GM12878 (cell line): ENCODE measurements around the gene NCBP3.

Experiments used
- CBX5 ChIP-seq: sonication (generic); IDR thresholded peaks from 2 replicates; pipeline ENCODE4 v1.6.1; 2016; ENCODE audit warnings: low read depth, moderate library complexity, mild to moderate bottlenecking, inconsistent platforms
- FOXM1 ChIP-seq: IDR thresholded peaks from 2 replicates; pipeline ENCODE4 v1.6.1; 2012; ENCODE audit warnings: low read depth, mild to moderate bottlenecking, inconsistent platforms, low read length, moderate library complexity
- IKZF1 ChIP-seq: fragments of 450-650 bp; conservative IDR thresholded peaks from 2 replicates; pipeline ENCODE4 v1.6.1; 2017; ENCODE audit warnings: antibody characterized with exemption, mild to moderate bottlenecking
- IKZF2 ChIP-seq, 2 experiments: fragments of 450-650 bp; IDR thresholded peaks; 2 replicates each; pipeline ENCODE4 v1.6.1; 2017; ENCODE audit warnings: mild to moderate bottlenecking in 2 of 2, moderate library complexity in 2 of 2
- JUNB ChIP-seq: IDR thresholded peaks from 2 replicates; pipeline ENCODE4 v1.6.1; 2016; ENCODE audit warnings: antibody characterized with exemption, mild to moderate bottlenecking
- MYC ChIP-seq: IDR thresholded peaks from 2 replicates; pipeline ENCODE4 v1.6.1; 2011; ENCODE audit warnings: mild to moderate bottlenecking, low read length, moderate library complexity, inconsistent platforms; ENCODE audit not compliant: insufficient read depth, insufficient replicate concordance, insufficient read length, severe bottlenecking
- POLR2A ChIP-seq: IDR thresholded peaks from 2 replicates; pipeline ENCODE4 v1.6.1; 2011; ENCODE audit warnings: low read depth, mild to moderate bottlenecking, low read length
- POLR2AphosphoS5 ChIP-seq: IDR thresholded peaks from 2 replicates; pipeline ENCODE4 v1.6.1; 2011; ENCODE audit warnings: mild to moderate bottlenecking, low read length, inconsistent platforms
- RAD21 ChIP-seq: IDR thresholded peaks from 2 replicates; pipeline ENCODE4 v1.6.1; 2011; ENCODE audit warnings: mild to moderate bottlenecking, low read depth, low read length, moderate library complexity; ENCODE audit not compliant: insufficient read depth
- RFX5 ChIP-seq: IDR thresholded peaks from 2 replicates; pipeline ENCODE4 v1.6.1; 2011; ENCODE audit warnings: low read depth, low read length, improper control_type of control experiment
- ZNF384 ChIP-seq: IDR thresholded peaks from 2 replicates; pipeline ENCODE4 v1.6.1; 2012; ENCODE audit warnings: low read depth, mild to moderate bottlenecking, low read length, improper control_type of control experiment, borderline replicate concordance
- TF ChIP-seq, protein P1 (sequence below): IDR thresholded peaks from 2 replicates; pipeline ENCODE4 v1.6.1; 2012; ENCODE audit warnings: low read length, inconsistent platforms
- TF ChIP-seq, protein P2 (sequence below), 3 experiments: IDR thresholded peaks in 2 of 3; conservative IDR thresholded peaks in 1 of 3; 2 replicates each; pipeline ENCODE4 v1.5.1; 2011; ENCODE audit warnings: low read depth in 3 of 3, low read length in 3 of 3, mild to moderate bottlenecking in 3 of 3, control low read depth in 2 of 3, moderate library complexity in 2 of 3, inconsistent platforms in 1 of 3, mixed read lengths in 1 of 3; ENCODE audit not compliant: control insufficient read depth in 2 of 3, insufficient read depth in 1 of 3; ENCODE audit errors: extremely low read depth in 1 of 3

DNA sequence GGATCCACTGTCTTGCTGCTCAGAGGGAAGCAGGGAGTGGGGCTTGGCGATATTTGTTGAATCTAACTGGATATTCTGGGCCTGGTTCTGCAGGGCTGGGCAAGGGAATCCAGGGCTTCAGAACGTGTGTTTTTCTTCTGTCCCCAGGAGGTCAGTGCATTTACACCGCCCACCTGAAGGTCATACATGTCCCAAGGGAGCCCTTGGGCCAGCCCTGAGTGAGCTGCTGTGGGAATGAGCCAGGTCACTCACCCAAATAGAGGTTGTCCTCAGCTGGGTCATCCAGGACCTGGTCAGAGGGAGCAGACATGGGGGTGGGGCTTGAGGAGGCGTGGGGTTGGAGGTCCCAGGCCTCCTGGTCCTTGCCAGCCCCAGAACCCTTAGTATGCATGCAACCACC is 36.2 kb upstream of the NCBP3 start:
- no peak for TF ChIP-seq JUNB
- TF ChIP-seq, protein P1, sequence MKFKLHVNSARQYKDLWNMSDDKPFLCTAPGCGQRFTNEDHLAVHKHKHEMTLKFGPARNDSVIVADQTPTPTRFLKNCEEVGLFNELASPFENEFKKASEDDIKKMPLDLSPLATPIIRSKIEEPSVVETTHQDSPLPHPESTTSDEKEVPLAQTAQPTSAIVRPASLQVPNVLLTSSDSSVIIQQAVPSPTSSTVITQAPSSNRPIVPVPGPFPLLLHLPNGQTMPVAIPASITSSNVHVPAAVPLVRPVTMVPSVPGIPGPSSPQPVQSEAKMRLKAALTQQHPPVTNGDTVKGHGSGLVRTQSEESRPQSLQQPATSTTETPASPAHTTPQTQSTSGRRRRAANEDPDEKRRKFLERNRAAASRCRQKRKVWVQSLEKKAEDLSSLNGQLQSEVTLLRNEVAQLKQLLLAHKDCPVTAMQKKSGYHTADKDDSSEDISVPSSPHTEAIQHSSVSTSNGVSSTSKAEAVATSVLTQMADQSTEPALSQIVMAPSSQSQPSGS: no peak
- no peak for TF ChIP-seq RAD21
- no peak for TF ChIP-seq MYC
- TF ChIP-seq, protein P2, sequence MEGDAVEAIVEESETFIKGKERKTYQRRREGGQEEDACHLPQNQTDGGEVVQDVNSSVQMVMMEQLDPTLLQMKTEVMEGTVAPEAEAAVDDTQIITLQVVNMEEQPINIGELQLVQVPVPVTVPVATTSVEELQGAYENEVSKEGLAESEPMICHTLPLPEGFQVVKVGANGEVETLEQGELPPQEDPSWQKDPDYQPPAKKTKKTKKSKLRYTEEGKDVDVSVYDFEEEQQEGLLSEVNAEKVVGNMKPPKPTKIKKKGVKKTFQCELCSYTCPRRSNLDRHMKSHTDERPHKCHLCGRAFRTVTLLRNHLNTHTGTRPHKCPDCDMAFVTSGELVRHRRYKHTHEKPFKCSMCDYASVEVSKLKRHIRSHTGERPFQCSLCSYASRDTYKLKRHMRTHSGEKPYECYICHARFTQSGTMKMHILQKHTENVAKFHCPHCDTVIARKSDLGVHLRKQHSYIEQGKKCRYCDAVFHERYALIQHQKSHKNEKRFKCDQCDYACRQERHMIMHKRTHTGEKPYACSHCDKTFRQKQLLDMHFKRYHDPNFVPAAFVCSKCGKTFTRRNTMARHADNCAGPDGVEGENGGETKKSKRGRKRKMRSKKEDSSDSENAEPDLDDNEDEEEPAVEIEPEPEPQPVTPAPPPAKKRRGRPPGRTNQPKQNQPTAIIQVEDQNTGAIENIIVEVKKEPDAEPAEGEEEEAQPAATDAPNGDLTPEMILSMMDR (IDR thresholded peaks at IDR 0.05 in 2 of 3, conservative IDR thresholded peaks at IDR 0.05 in 1 of 3; ENCODE audit: control insufficient read depth in 2 of 3, extremely low read depth in 1 of 3, insufficient read depth in 1 of 3, low read depth in 3 of 3, low read length in 3 of 3): no peak
- no peak for TF ChIP-seq ZNF384
- TF ChIP-seq FOXM1: no peak
- no peak for TF ChIP-seq IKZF1
- TF ChIP-seq IKZF2 (IDR thresholded peaks at IDR 0.05): no peak
- TF ChIP-seq CBX5: no peak
- no peak for TF ChIP-seq RFX5
- no peak for TF ChIP-seq POLR2AphosphoS5
- no peak for TF ChIP-seq POLR2A
